ENCODE results near the gene UBALD2. TPM values are rescaled to one million over a fixed set of nuclear protein-coding genes. Genes with fewer than 3 reads are reported as not detected.

The UBALD2 gene
- 3.4 and 3.9 TPM in 2 replicates for total RNA-seq

DNA sequence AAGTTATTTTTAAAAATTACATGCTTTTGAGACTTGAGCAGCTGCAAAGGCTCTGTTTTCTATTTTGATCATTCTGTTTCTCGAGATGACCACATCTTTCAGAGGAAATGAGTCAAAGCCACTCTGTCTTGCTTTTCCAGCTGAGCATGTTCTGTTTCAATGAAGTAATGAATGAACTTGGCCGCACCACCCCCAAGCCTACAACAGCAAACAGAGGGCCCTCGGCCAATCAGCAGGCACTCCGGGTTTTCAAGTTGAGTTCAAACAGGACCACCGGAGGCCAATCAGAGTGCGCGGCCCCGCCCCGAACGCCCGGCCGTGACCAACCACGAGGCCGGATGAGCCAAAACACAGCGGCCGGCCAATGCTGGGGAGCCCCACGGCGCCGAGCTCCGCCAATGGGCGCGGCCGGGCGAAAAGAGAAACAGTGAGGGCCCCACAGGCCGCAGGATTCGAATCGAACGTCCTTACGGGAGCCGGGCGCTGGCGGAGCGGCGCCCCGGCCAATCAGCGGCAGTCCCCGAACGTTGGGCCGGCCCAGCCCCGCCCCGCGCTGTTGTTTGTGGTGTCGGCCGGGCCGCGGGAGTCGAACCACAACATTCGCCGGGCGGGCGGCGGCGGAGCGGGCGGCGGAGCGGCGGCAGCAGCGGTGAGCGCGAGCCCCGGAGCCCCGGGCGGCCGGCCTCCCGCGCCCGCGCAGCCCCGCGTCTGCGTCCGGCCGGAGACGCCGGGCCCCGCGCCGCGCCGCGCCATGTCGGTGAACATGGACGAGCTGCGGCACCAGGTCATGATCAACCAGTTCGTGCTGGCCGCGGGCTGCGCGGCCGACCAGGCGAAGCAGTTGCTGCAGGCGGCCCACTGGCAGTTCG, at the start of gene UBALD2:
UBALD2 (plus strand) TSS at position 594 of the 869 bp plus-strand sequence; CDS start at position 752, 158 bp downstream.

DNA sequence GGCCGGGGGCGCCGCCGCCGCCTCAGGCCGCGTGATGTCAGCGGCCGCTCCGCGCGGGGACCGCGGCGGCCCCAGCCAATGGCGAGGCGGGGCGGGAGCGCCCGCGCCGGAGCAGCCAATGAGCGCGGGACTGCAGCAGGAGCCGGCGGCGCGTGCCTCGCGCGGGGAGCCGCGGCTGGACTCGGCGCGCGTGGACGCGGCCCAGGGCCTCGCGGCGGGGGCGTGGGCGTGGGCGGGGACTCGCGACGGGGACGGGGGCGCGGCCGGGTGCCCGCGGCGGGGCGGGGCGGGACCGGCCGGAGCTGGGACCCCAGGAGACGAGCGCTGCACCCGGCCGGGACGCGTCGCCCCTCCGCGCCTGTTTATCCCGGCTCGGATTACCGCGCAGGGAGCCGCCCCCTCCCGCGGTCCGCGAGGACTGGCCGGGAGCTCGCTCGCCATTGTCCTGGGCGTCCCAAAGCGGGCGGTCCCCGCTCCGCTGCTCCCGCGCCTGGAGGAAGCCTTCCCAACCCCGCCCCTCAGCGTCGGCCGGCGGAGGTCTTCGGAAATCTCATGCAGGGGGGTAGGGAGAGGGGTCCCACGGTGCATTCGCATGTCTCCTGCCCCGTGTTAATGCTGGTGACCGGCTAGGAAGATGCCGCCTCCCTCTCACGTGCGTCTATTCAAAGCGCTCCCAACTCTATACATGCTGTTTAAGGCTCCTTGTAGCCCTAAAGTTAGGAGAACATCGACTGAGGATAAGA, 24.5 kb upstream of the UBALD2 start, which contains the start of gene RNF157:
RNF157 (minus strand) TSS at position 33 of the 743 bp plus-strand sequence. CDS start 253 bp downstream, outside the sequence.

DNA sequence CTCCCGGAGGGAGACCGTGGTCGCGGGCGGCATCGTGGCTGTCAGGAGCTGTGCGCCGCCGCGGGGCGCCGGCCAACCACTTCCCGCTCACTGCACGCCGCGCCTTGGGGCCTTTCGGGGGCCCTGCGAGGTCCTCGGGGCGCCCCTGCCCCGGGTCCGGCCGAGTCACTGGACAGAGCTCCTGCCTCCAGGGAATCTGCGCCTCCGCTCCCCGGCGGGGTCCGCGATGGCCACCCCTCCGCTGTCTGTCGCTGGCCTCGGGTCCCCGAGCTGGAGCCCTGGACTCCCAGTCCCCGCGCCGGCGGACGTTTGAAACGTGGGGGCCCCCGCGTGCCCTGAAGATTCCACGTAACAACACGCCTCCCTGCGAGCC, 42.8 kb downstream of the UBALD2 start, which contains the start of gene QRICH2:
QRICH2 (minus strand) TSS at position 311 of the 373 bp plus-strand sequence; CDS start at position 33, 278 bp downstream.

Other genes with a start within 250 kb of the UBALD2 start
- not detected in 2 replicates for gene EVPL, start 238.0 kb upstream of the UBALD2 start, total RNA-seq
- gene SRP68, start 192.8 kb upstream of the UBALD2 start, total RNA-seq, result 29.2 and 38.6 TPM in 2 replicates
- not detected in 2 replicates for gene GALR2, start 190.6 kb upstream of the UBALD2 start, total RNA-seq
- not detected in 2 replicates for gene ZACN, start 186.2 kb upstream of the UBALD2 start, total RNA-seq
- gene EXOC7, start 161.6 kb upstream of the UBALD2 start, total RNA-seq, result 98.9 and 104 TPM in 2 replicates
- not detected in 2 replicates for gene FOXJ1, start 124.1 kb upstream of the UBALD2 start, total RNA-seq
- 0.19 and 0.40 TPM in 2 replicates for gene RNF157, start 24.9 kb upstream of the UBALD2 start, total RNA-seq
- 2.1 and 3.2 TPM in 2 replicates for gene QRICH2, start 42.9 kb downstream of the UBALD2 start, total RNA-seq
- gene PRPSAP1, start 88.6 kb downstream of the UBALD2 start, total RNA-seq, result 27.1 and 41.2 TPM in 2 replicates
- 32.3 and 43.1 TPM in 2 replicates for gene SPHK1, start 119.3 kb downstream of the UBALD2 start, total RNA-seq
- 20.1 and 23.4 TPM in 2 replicates for gene UBE2O, start 187.8 kb downstream of the UBALD2 start, total RNA-seq
- not detected in 2 replicates for gene AANAT, start 202.3 kb downstream of the UBALD2 start, total RNA-seq
- gene RHBDF2, start 236.1 kb downstream of the UBALD2 start, total RNA-seq, result 3.3 and 3.4 TPM in 2 replicates